Panc1 (cell line): ENCODE data around the gene COL6A3.

Source experiments
- CTCF ChIP-seq: fragments of 450-650 bp; IDR thresholded peaks from 2 replicates; pipeline ENCODE4 v1.5.1; 2017; ENCODE audit warnings: mild to moderate bottlenecking
- POLR2AphosphoS5 ChIP-seq: IDR thresholded peaks from 2 replicates; pipeline ENCODE4 v1.6.1; 2012; ENCODE audit warnings: mild to moderate bottlenecking, low read depth, low read length, moderate library complexity

- no peak for TF ChIP-seq CTCF
- no peak for TF ChIP-seq POLR2AphosphoS5
Measured at GRCh38 chr2:237388036-237388435, 25.9 kb downstream of the COL6A3 start.
